Peyer's patch (tissue), 4 donors: ENCODE data around the gene SPG11. TPM values are rescaled to one million over a fixed set of nuclear protein-coding genes. Genes with fewer than 3 reads are reported as not detected.
A peak's percentile ranks its signal among the peaks of the same experiment; 100 is the strongest.
"Not testable (repeated sequence)": the region's sequence is repeated elsewhere in the genome, so short reads cannot be mapped to it uniquely, and the experiment has no call there.

Experiments
- DNase-seq, 3 donors: peaks; one replicate each; pipeline ENCODE4 v3.0.0-alpha.2; 2017 to 2019
- H3K27ac ChIP-seq, 4 donors: fragments of 200-600 bp; sonication (generic); one replicate each; pipeline ENCODE4 v1.5.1; 2016 to 2019
- H3K27me3 ChIP-seq, 2 donors: fragments of 200-600 bp; sonication (generic); one replicate each; pipeline ENCODE4 v1.5.1; 2019
- H3K36me3 ChIP-seq, 3 donors: fragments of 200-600 bp; sonication (generic); one replicate each; pipeline ENCODE4 v1.5.1; 2016 to 2019
- H3K4me1 ChIP-seq, 4 donors: fragments of 200-600 bp; sonication (generic); one replicate each; pipeline ENCODE4 v1.5.1; 2016 to 2019
- H3K4me3 ChIP-seq, 4 donors: fragments of 200-600 bp; sonication (generic); 1 replicate in 3 of 4; 2 replicates in 1 of 4; pipeline ENCODE4 v1.5.1; 2016 to 2019; ENCODE audit warnings: mild to moderate bottlenecking in 1 of 4
- H3K9me3 ChIP-seq, 4 donors: fragments of 200-600 bp; sonication (generic); one replicate each; pipeline ENCODE4 v1.5.1; 2016 to 2019; ENCODE audit warnings: mild to moderate bottlenecking in 1 of 4
- CTCF ChIP-seq, 6 experiments: fragments of 450-650 bp in 4 of 6; fragments of 200-600 bp in 2 of 6; sonication (generic) in 1 of 6; IDR thresholded peaks; one replicate each; pipeline ENCODE4 v1.5.1; 2017 to 2019; ENCODE audit warnings: antibody characterized with exemption in 6 of 6, mild to moderate bottlenecking in 3 of 6, moderate library complexity in 1 of 6
- POLR2A ChIP-seq, 2 donors: fragments of 450-650 bp; IDR thresholded peaks; one replicate each; pipeline ENCODE4 v1.5.1; 2017; ENCODE audit warnings: antibody characterized with exemption in 2 of 2, mild to moderate bottlenecking in 2 of 2, moderate library complexity in 2 of 2
- total RNA-seq, 4 donors: library from RNA; depleted of rRNA; stranded (reverse); fragments of >200 nt; gene quantifications; one replicate each; pipeline ENCODE4 v1.1.0, GENCODE V29; 2016

The SPG11 gene
- total RNA-seq, 4 donors from 2014 or later, result 125 to 215 (median 167) TPM

- peak overlapping the region; percentile 74 to 95 (median 76) for H3K4me3 ChIP-seq
- peak in 2 of 3 donors; percentile 87 for DNase-seq
- H3K4me1 ChIP-seq, result peaks cover 0 to 42% (median 4%) of the 10 kb centered on the region in 4 donors
- no peaks in the 10 kb centered on the region for H3K27me3 ChIP-seq
- no peaks in the 10 kb centered on the region for H3K9me3 ChIP-seq
- peak overlapping the region; percentile 97 to 100 (median 98) for H3K27ac ChIP-seq
- H3K36me3 ChIP-seq, result peaks cover 0 to 13% (median 0%) of the 10 kb centered on the region in 3 donors
- TF ChIP-seq CTCF (IDR thresholded peaks at IDR 0.05) (peak in 4 of 6 experiments; percentile 6 to 38 (median 31)), POLR2A (IDR thresholded peaks at IDR 0.05) (no peak)
Measured at GRCh38 chr15:44710236-44711095, 47.0 kb upstream of the SPG11 start.

GRCh38 chr15:44706946-44707636 lies 43.6 kb upstream of the SPG11 start:
- H3K4me1 ChIP-seq, result peaks cover 0 to 24% (median 0%) of the 10 kb centered on the region in 4 donors
- H3K27ac ChIP-seq, result peak overlapping the region in 3 of 4 donors; percentile 53 to 93 (median 88)
- H3K9me3 ChIP-seq, result no peaks in the 10 kb centered on the region
- no peak for TF ChIP-seq CTCF (IDR thresholded peaks at IDR 0.05)
- peak; percentile 22 to 81 for TF ChIP-seq POLR2A (IDR thresholded peaks at IDR 0.05)
- DNase-seq, result peak in 2 of 3 donors; percentile 80 to 90
- no peak overlapping the region for H3K4me3 ChIP-seq
- H3K27me3 ChIP-seq, result no peaks in the 10 kb centered on the region
- H3K36me3 ChIP-seq, result no peaks in the 10 kb centered on the region

GRCh38 chr15:44706401-44706800 lies 42.9 kb upstream of the SPG11 start:
- Histone ChIP-seq H3K27me3 (no peaks in the 10 kb centered on the region), H3K27ac (peak overlapping the region in 3 of 4 donors; percentile 53 to 93 (median 88)), H3K36me3 (no peaks in the 10 kb centered on the region), H3K4me3 (no peak overlapping the region), H3K9me3 (no peaks in the 10 kb centered on the region), H3K4me1 (peaks cover 0 to 24% (median 0%) of the 10 kb centered on the region in 4 donors)
- no peak for TF ChIP-seq CTCF (IDR thresholded peaks at IDR 0.05)
- TF ChIP-seq POLR2A (IDR thresholded peaks at IDR 0.05), result no peak
- DNase-seq, result no peak

- H3K9me3 ChIP-seq, result no peaks in the 10 kb centered on the region
- no peaks in the 10 kb centered on the region for H3K36me3 ChIP-seq
- H3K27ac ChIP-seq, result peak overlapping the region in 2 of 4 donors; percentile 88 to 93
- TF ChIP-seq CTCF (IDR thresholded peaks at IDR 0.05) (no peak), POLR2A (IDR thresholded peaks at IDR 0.05) (no peak)
- no peak overlapping the region for H3K4me3 ChIP-seq
- peaks cover 0 to 24% (median 0%) of the 10 kb centered on the region in 4 donors for H3K4me1 ChIP-seq
- no peaks in the 10 kb centered on the region for H3K27me3 ChIP-seq
- no peak for DNase-seq
Measured at GRCh38 chr15:44705986-44706385, 42.5 kb upstream of the SPG11 start.

GRCh38 chr15:44700676-44701075 lies 37.2 kb upstream of the SPG11 start:
- not testable (repeated sequence) for H3K4me3 ChIP-seq, DNase-seq, H3K4me1 ChIP-seq, H3K27ac ChIP-seq, H3K27me3 ChIP-seq, H3K36me3 ChIP-seq, H3K9me3 ChIP-seq

- Histone ChIP-seq H3K27me3 (no peaks in the 10 kb centered on the region), H3K4me3 (no peak overlapping the region), H3K4me1 (no peaks in the 10 kb centered on the region), H3K27ac (no peak overlapping the region), H3K36me3 (no peaks in the 10 kb centered on the region), H3K9me3 (no peaks in the 10 kb centered on the region)
- no peak for DNase-seq
- TF ChIP-seq CTCF (IDR thresholded peaks at IDR 0.05) (no peak), POLR2A (IDR thresholded peaks at IDR 0.05) (no peak)
Measured at GRCh38 chr15:44698641-44699040, 35.2 kb upstream of the SPG11 start.
